ENCODE measurements around the gene CDC37L1.

DNA sequence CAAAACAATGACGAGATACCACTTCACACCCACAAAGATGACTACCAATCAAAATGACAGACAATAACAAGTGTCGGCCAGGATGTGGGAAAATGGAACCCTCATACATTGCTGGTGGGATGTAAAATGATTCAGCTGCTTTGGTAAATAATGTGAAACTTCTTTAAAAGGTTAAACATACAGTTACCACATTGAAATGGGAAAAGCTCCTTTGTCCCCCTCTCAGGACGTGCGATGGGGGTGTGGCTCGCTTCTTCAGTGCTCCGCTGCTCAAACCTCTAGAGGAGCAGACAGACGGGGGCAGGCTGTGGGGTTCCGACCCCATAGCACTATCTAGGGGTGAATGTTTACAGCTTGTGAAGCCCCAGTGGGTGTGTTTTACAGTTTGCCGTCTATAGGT lies 25.3 kb upstream of the CDC37L1 start:
- no peak for TF ChIP-seq CTCF (IDR thresholded peaks at IDR 0.05)
- no peak for TF ChIP-seq POLR2A (IDR thresholded peaks at IDR 0.05)
